CD4-positive, alpha-beta memory T cell (primary cell): Measurements from ENCODE around the gene FGD4. TPM values are rescaled to one million over a fixed set of nuclear protein-coding genes. Genes with fewer than 3 reads are reported as not detected.
"Not testable (repeated sequence)": the region's sequence is repeated elsewhere in the genome, so short reads cannot be mapped to it uniquely, and the experiment has no call there.

Source experiments
- CTCF ChIA-PET: fragments of 350-600 bp; sonication (Branson Sonifier 250); formaldehyde crosslinking; loops from one replicate; lab custom pipeline; 2021; ENCODE audit warnings: inconsistent platforms; ENCODE audit not compliant: partially characterized antibody; lab: Charles Lee
- POLR2A ChIA-PET: fragments of 350-600 bp; sonication (Branson Sonifier 250); formaldehyde crosslinking; loops from one replicate; lab custom pipeline; 2021; ENCODE audit not compliant: partially characterized antibody; lab: Charles Lee
- DNase-seq, 5 donors: peaks; one replicate each; pipeline versions ENCODE4 v3.0.0 to v3.0.0-alpha.2; 2020 to 2022; ENCODE audit warnings: mixed read lengths in 1 of 5
- H3K27ac ChIP-seq: one replicate; pipeline ENCODE4 v1.7.0; 2013; ENCODE audit warnings: low read depth, low read length
- H3K27me3 ChIP-seq: 2 replicates; pipeline ENCODE4 v1.7.0; 2013; ENCODE audit warnings: mild to moderate bottlenecking, low read length, moderate library complexity; ENCODE audit not compliant: insufficient read depth
- H3K36me3 ChIP-seq: 2 replicates; pipeline ENCODE4 v1.7.0; 2013; ENCODE audit warnings: mild to moderate bottlenecking, low read length, moderate library complexity; ENCODE audit not compliant: insufficient read depth
- H3K4me1 ChIP-seq: 2 replicates; pipeline ENCODE4 v1.7.0; 2013; ENCODE audit warnings: mild to moderate bottlenecking, low read length, moderate library complexity; ENCODE audit not compliant: insufficient read depth
- H3K4me3 ChIP-seq, 2 donors: one replicate each; pipeline ENCODE4 v1.7.0; 2013; ENCODE audit warnings: low read length in 2 of 2, mild to moderate bottlenecking in 1 of 2
- H3K9me3 ChIP-seq, 2 donors: one replicate each; pipeline ENCODE4 v1.7.0; 2013; ENCODE audit warnings: low read length in 2 of 2, control low read depth in 1 of 2; ENCODE audit not compliant: control insufficient read depth in 1 of 2
- H3K27ac Mint-ChIP-seq, 7 donors: one replicate each; pipeline ENCODE4 v1.8.0; 2020 to 2021; ENCODE audit warnings: mixed read lengths in 7 of 7, mild to moderate bottlenecking in 6 of 7, inconsistent platforms in 3 of 7, moderate library complexity in 3 of 7
- H3K27me3 Mint-ChIP-seq, 2 donors: one replicate each; pipeline ENCODE4 v1.8.0; 2020 to 2021; ENCODE audit warnings: mixed read lengths in 2 of 2
- H3K36me3 Mint-ChIP-seq, 2 donors: one replicate each; pipeline ENCODE4 v1.8.0; 2020 to 2021; ENCODE audit warnings: mixed read lengths in 2 of 2, inconsistent platforms in 1 of 2, mild to moderate bottlenecking in 1 of 2
- H3K4me1 Mint-ChIP-seq, 4 donors: one replicate each; pipeline ENCODE4 v1.8.0; 2020 to 2021; ENCODE audit warnings: mixed read lengths in 4 of 4, mild to moderate bottlenecking in 1 of 4
- H3K4me3 Mint-ChIP-seq, 8 donors: one replicate each; pipeline ENCODE4 v1.8.0; 2020 to 2021; ENCODE audit warnings: mixed read lengths in 8 of 8, mild to moderate bottlenecking in 7 of 8, moderate library complexity in 6 of 8, inconsistent platforms in 3 of 8
- H3K9me3 Mint-ChIP-seq, 8 donors: one replicate each; pipeline ENCODE4 v1.8.0; 2020 to 2021; ENCODE audit warnings: mixed read lengths in 8 of 8, mild to moderate bottlenecking in 5 of 8, inconsistent platforms in 3 of 8, moderate library complexity in 1 of 8
- intact Hi-C: fragments of 100-400 bp; cut with micrococcal nuclease; formaldehyde crosslinking; loops from one replicate; pipeline ENCODE4 v1.15.1; 2023
- polyA plus RNA-seq, 2 donors: library from polyadenylated mRNA; unstranded; fragments of 300-500 nt; fragmentation: Illumina TruSeq; gene quantifications; one replicate each; pipeline ENCODE4 v1.2.3, GENCODE V29; 2021
- total RNA-seq, 2 experiments: library from RNA; stranded (reverse); gene quantifications; one replicate each; pipeline ENCODE4 v1.2.3, GENCODE V29; 2021

FGD4 gene
- total and polyA plus RNA-seq, 4 experiments from 2014 or later = 0.23 to 0.47 (median 0.34) TPM; not detected in 1

- Mint-ChIP-seq H3K36me3 (no peaks in the 10 kb centered on the region), H3K4me1 (peaks cover 0 to 2% (median 0%) of the 10 kb centered on the region in 4 donors), H3K27me3 (peaks cover 0 to 5% of the 10 kb centered on the region in 2 donors), H3K9me3 (no peaks in the 10 kb centered on the region), H3K4me3 (no peak overlapping the region), H3K27ac (no peak overlapping the region)
- intact Hi-C loops = no loop called here
- H3K27ac ChIP-seq = no peak overlapping the region
- H3K9me3 ChIP-seq = no peaks in the 10 kb centered on the region
- H3K27me3 ChIP-seq = no peaks in the 10 kb centered on the region
- CTCF ChIA-PET = no interaction called here
- DNase-seq = no peak
- no peaks in the 10 kb centered on the region for H3K36me3 ChIP-seq
- no peak overlapping the region for H3K4me3 ChIP-seq
- H3K4me1 ChIP-seq = peaks cover 2% of the 10 kb centered on the region
- POLR2A ChIA-PET = no interaction called here
These were observed 103.5 kb downstream of the FGD4 start for GRCh38 chr12:32502693-32503502.

DNA sequence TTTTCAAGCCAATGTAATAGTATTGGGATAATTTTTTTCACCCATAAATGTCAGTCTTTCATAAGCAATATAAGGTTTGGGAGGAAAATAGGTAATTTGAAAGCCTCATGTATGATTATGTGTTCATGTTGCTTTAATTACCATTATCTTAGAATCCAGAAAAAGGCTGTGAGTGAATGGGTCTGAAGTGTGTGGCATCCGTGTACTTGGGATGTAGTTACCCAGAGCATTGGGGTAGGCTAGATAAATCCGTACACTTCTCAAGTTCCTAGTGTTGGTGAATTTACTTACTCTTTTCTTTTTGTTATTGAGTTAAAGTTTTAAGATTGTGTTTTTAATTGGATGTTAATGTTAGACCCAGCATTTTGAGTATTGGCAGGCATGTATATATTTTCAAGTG is 104.4 kb downstream of the FGD4 start:
- no peaks in the 10 kb centered on the region for H3K36me3 Mint-ChIP-seq
- Histone ChIP-seq H3K27me3 (no peaks in the 10 kb centered on the region), H3K27ac (no peak overlapping the region), H3K4me3 (no peak overlapping the region), H3K9me3 (no peaks in the 10 kb centered on the region), H3K4me1 (no peaks in the 10 kb centered on the region), H3K36me3 (no peaks in the 10 kb centered on the region)
- DNase-seq = no peak
- H3K27me3 Mint-ChIP-seq = peaks cover 0 to 6% of the 10 kb centered on the region in 2 donors
- H3K9me3 Mint-ChIP-seq = no peaks in the 10 kb centered on the region
- no peaks in the 10 kb centered on the region for H3K4me1 Mint-ChIP-seq
- H3K27ac Mint-ChIP-seq = no peak overlapping the region
- CTCF ChIA-PET = no interaction called here
- no peak overlapping the region for H3K4me3 Mint-ChIP-seq
- intact Hi-C loops = no loop called here
- POLR2A ChIA-PET = no interaction called here

DNA sequence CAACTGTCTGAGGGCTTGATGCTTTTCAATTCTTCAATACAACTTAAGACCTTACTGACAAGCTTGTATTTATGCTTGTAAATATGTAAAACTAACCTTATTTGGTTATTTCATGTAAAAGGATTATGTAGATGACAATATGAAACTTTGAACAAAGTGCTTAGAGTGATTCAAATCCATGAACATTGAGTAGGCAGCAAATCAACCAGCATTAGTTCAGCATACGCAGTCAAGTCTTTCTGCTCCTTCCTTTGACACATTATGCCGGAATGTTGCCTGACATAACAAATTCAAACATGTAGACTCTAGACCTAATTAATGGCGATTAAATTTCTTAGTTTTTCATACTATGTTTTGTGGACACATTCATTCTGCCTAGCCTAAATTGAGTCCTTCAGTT is 105.2 kb downstream of the FGD4 start:
- H3K36me3 ChIP-seq = no peaks in the 10 kb centered on the region
- intact Hi-C loops = no loop called here
- no peaks in the 10 kb centered on the region for H3K36me3 Mint-ChIP-seq
- no peak for DNase-seq
- H3K4me1 Mint-ChIP-seq = no peaks in the 10 kb centered on the region
- no peak overlapping the region for H3K27ac ChIP-seq
- no peaks in the 10 kb centered on the region for H3K9me3 ChIP-seq
- no peaks in the 10 kb centered on the region for H3K9me3 Mint-ChIP-seq
- H3K4me3 Mint-ChIP-seq = no peak overlapping the region
- ChIA-PET POLR2A (no interaction called here), CTCF (no interaction called here)
- H3K27me3 Mint-ChIP-seq = peaks cover 0 to 8% of the 10 kb centered on the region in 2 donors
- H3K27ac Mint-ChIP-seq = no peak overlapping the region
- no peaks in the 10 kb centered on the region for H3K4me1 ChIP-seq
- H3K4me3 ChIP-seq = no peak overlapping the region
- H3K27me3 ChIP-seq = no peaks in the 10 kb centered on the region

- Mint-ChIP-seq H3K9me3 (no peaks in the 10 kb centered on the region), H3K4me3 (no peak overlapping the region), H3K27ac (no peak overlapping the region), H3K4me1 (no peaks in the 10 kb centered on the region), H3K27me3 (peaks cover 0 to 8% of the 10 kb centered on the region in 2 donors), H3K36me3 (no peaks in the 10 kb centered on the region)
- intact Hi-C loops = no loop called here
- Histone ChIP-seq H3K36me3 (no peaks in the 10 kb centered on the region), H3K27ac (no peak overlapping the region), H3K27me3 (no peaks in the 10 kb centered on the region), H3K9me3 (no peaks in the 10 kb centered on the region), H3K4me3 (no peak overlapping the region), H3K4me1 (no peaks in the 10 kb centered on the region)
- CTCF ChIA-PET = no interaction called here
- POLR2A ChIA-PET = no interaction called here
- DNase-seq = no peak
These were observed 105.9 kb downstream of the FGD4 start for GRCh38 chr12:32505067-32505945.

GRCh38 chr12:32507096-32507941 is 108.0 kb downstream of the FGD4 start:
- H3K4me1 ChIP-seq, H3K4me1 Mint-ChIP-seq, H3K36me3 ChIP-seq, POLR2A ChIA-PET, H3K27me3 ChIP-seq, H3K9me3 ChIP-seq, H3K4me3 Mint-ChIP-seq, intact Hi-C loops, H3K4me3 ChIP-seq, DNase-seq, CTCF ChIA-PET, H3K27ac ChIP-seq, H3K36me3 Mint-ChIP-seq, H3K9me3 Mint-ChIP-seq, H3K27ac Mint-ChIP-seq: not testable (repeated sequence)
- H3K27me3 Mint-ChIP-seq = peaks cover 5 to 12% of the 10 kb centered on the region in 2 donors

DNA sequence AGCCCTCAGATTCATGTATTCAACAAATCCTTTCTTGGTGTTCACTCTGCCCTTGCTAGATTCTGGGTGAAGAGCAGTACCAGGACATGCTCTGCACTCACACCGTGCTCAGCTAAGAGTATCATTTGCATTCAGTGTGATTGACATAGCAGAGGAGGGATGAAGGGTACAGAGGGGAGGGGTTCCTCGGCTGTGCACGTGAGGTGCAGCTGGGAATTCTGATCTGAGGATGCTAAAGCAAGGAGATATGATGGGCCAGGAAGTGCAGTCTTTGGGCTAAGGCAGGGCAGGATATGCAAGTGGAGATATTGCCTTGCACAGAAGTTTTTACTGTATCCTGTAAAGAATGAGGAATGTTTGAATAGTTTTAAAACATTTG is 108.6 kb downstream of the FGD4 start:
- H3K27ac ChIP-seq = no peak overlapping the region
- no peaks in the 10 kb centered on the region for H3K9me3 Mint-ChIP-seq
- H3K4me1 Mint-ChIP-seq = no peaks in the 10 kb centered on the region
- peaks cover 5 to 12% of the 10 kb centered on the region in 2 donors for H3K27me3 Mint-ChIP-seq
- H3K4me1 ChIP-seq = no peaks in the 10 kb centered on the region
- H3K36me3 Mint-ChIP-seq = no peaks in the 10 kb centered on the region
- H3K36me3 ChIP-seq = no peaks in the 10 kb centered on the region
- no peaks in the 10 kb centered on the region for H3K9me3 ChIP-seq
- ChIA-PET POLR2A (no interaction called here), CTCF (no interaction called here)
- no peak overlapping the region for H3K4me3 Mint-ChIP-seq
- no peaks in the 10 kb centered on the region for H3K27me3 ChIP-seq
- intact Hi-C loops = no loop called here
- no peak for DNase-seq
- no peak overlapping the region for H3K4me3 ChIP-seq
- no peak overlapping the region for H3K27ac Mint-ChIP-seq

GRCh38 chr12:32508626-32509025 is 109.3 kb downstream of the FGD4 start:
- no peaks in the 10 kb centered on the region for H3K36me3 Mint-ChIP-seq
- POLR2A ChIA-PET = no interaction called here
- no peaks in the 10 kb centered on the region for H3K9me3 Mint-ChIP-seq
- Histone ChIP-seq H3K9me3 (no peaks in the 10 kb centered on the region), H3K4me3 (no peak overlapping the region), H3K27me3 (peaks cover 3% of the 10 kb centered on the region), H3K4me1 (no peaks in the 10 kb centered on the region), H3K27ac (no peak overlapping the region), H3K36me3 (no peaks in the 10 kb centered on the region)
- no peak overlapping the region for H3K4me3 Mint-ChIP-seq
- no peaks in the 10 kb centered on the region for H3K4me1 Mint-ChIP-seq
- CTCF ChIA-PET = no interaction called here
- peaks cover 5 to 15% of the 10 kb centered on the region in 2 donors for H3K27me3 Mint-ChIP-seq
- H3K27ac Mint-ChIP-seq = no peak overlapping the region
- intact Hi-C loops = no loop called here
- DNase-seq = no peak
